ENCODE data around the gene CYB5RL.
"Not testable (repeated sequence)": the region's sequence is repeated elsewhere in the genome, so short reads cannot be mapped to it uniquely, and the experiment has no call there.

CYB5RL gene

GRCh38 chr1:54171606-54172005 lies 28.2 kb downstream of the CYB5RL start:
- Histone ChIP-seq H3K4me1 (ENCODE audit: control insufficient read depth, insufficient read depth, low read length, unreplicated experiment) (peaks cover 10% of the 10 kb centered on the region), H3K4me3 (ENCODE audit: low read depth, low read length) (no peak overlapping the region), H2AFZ (ENCODE audit: low read length, unreplicated experiment) (no peak overlapping the region), H3K36me3 (ENCODE audit: insufficient read depth, low read length) (no peaks in the 10 kb centered on the region), H3K27me3 (ENCODE audit: insufficient read depth, low read length) (no peaks in the 10 kb centered on the region), H3K79me2 (ENCODE audit: control insufficient read depth, insufficient read depth, low read length, unreplicated experiment) (no peaks in the 10 kb centered on the region), H3K27ac (ENCODE audit: low read depth, low read length) (no peak overlapping the region)

- H3K79me2 ChIP-seq (ENCODE audit: control insufficient read depth, insufficient read depth, low read length, unreplicated experiment), result no peaks in the 10 kb centered on the region
- no peaks in the 10 kb centered on the region for H3K27me3 ChIP-seq (ENCODE audit: insufficient read depth, low read length)
- no peaks in the 10 kb centered on the region for H3K36me3 ChIP-seq (ENCODE audit: insufficient read depth, low read length)
- H3K4me3 ChIP-seq (ENCODE audit: low read depth, low read length), result no peak overlapping the region
- peaks cover 10% of the 10 kb centered on the region for H3K4me1 ChIP-seq (ENCODE audit: control insufficient read depth, insufficient read depth, low read length, unreplicated experiment)
- no peak overlapping the region for H3K27ac ChIP-seq (ENCODE audit: low read depth, low read length)
- H2AFZ ChIP-seq (ENCODE audit: low read length, unreplicated experiment), result no peak overlapping the region
Observed at GRCh38 chr1:54171016-54171415, 28.8 kb downstream of the CYB5RL start.

- Histone ChIP-seq H3K4me1 (ENCODE audit: control insufficient read depth, insufficient read depth, low read length, unreplicated experiment) (peaks cover 10% of the 10 kb centered on the region), H3K27ac (ENCODE audit: low read depth, low read length) (no peak overlapping the region), H3K27me3 (ENCODE audit: insufficient read depth, low read length) (no peaks in the 10 kb centered on the region), H3K79me2 (ENCODE audit: control insufficient read depth, insufficient read depth, low read length, unreplicated experiment) (no peaks in the 10 kb centered on the region), H3K4me3 (ENCODE audit: low read depth, low read length) (no peak overlapping the region), H2AFZ (ENCODE audit: low read length, unreplicated experiment) (no peak overlapping the region), H3K36me3 (ENCODE audit: insufficient read depth, low read length) (no peaks in the 10 kb centered on the region)
Observed at GRCh38 chr1:54169068-54169467, 30.8 kb downstream of the CYB5RL start.

GRCh38 chr1:54168206-54168965 lies 31.4 kb downstream of the CYB5RL start:
- H3K79me2 ChIP-seq (ENCODE audit: control insufficient read depth, insufficient read depth, low read length, unreplicated experiment), result no peaks in the 10 kb centered on the region
- H2AFZ ChIP-seq (ENCODE audit: low read length, unreplicated experiment), result no peak overlapping the region
- H3K27me3 ChIP-seq (ENCODE audit: insufficient read depth, low read length), result no peaks in the 10 kb centered on the region
- no peaks in the 10 kb centered on the region for H3K36me3 ChIP-seq (ENCODE audit: insufficient read depth, low read length)
- H3K4me1 ChIP-seq (ENCODE audit: control insufficient read depth, insufficient read depth, low read length, unreplicated experiment), result peaks cover 10% of the 10 kb centered on the region
- H3K4me3 ChIP-seq (ENCODE audit: low read depth, low read length), result no peak overlapping the region
- H3K27ac ChIP-seq (ENCODE audit: low read depth, low read length), result no peak overlapping the region

GRCh38 chr1:54167422-54168139 lies 32.2 kb downstream of the CYB5RL start:
- no peaks in the 10 kb centered on the region for H3K79me2 ChIP-seq (ENCODE audit: control insufficient read depth, insufficient read depth, low read length, unreplicated experiment)
- peaks cover 10% of the 10 kb centered on the region for H3K4me1 ChIP-seq (ENCODE audit: control insufficient read depth, insufficient read depth, low read length, unreplicated experiment)
- H3K27me3 ChIP-seq (ENCODE audit: insufficient read depth, low read length), result no peaks in the 10 kb centered on the region
- no peaks in the 10 kb centered on the region for H3K36me3 ChIP-seq (ENCODE audit: insufficient read depth, low read length)
- H3K4me3 ChIP-seq (ENCODE audit: low read depth, low read length), result no peak overlapping the region
- no peak overlapping the region for H3K27ac ChIP-seq (ENCODE audit: low read depth, low read length)
- no peak overlapping the region for H2AFZ ChIP-seq (ENCODE audit: low read length, unreplicated experiment)

GRCh38 chr1:54166357-54166756 lies 33.5 kb downstream of the CYB5RL start:
- not testable (repeated sequence) for H3K27me3 ChIP-seq (ENCODE audit: insufficient read depth, low read length); H2AFZ ChIP-seq (ENCODE audit: low read length, unreplicated experiment); H3K79me2 ChIP-seq (ENCODE audit: control insufficient read depth, insufficient read depth, low read length, unreplicated experiment); H3K36me3 ChIP-seq (ENCODE audit: insufficient read depth, low read length); H3K4me3 ChIP-seq (ENCODE audit: low read depth, low read length); H3K27ac ChIP-seq (ENCODE audit: low read depth, low read length); H3K4me1 ChIP-seq (ENCODE audit: control insufficient read depth, insufficient read depth, low read length, unreplicated experiment)

GRCh38 chr1:54165146-54165545 lies 34.7 kb downstream of the CYB5RL start:
- H3K27ac ChIP-seq (ENCODE audit: low read depth, low read length), result no peak overlapping the region
- H3K79me2 ChIP-seq (ENCODE audit: control insufficient read depth, insufficient read depth, low read length, unreplicated experiment), result no peaks in the 10 kb centered on the region
- H3K4me1 ChIP-seq (ENCODE audit: control insufficient read depth, insufficient read depth, low read length, unreplicated experiment), result peaks cover 10% of the 10 kb centered on the region
- H3K4me3 ChIP-seq (ENCODE audit: low read depth, low read length), result no peak overlapping the region
- H2AFZ ChIP-seq (ENCODE audit: low read length, unreplicated experiment), result no peak overlapping the region
- no peaks in the 10 kb centered on the region for H3K36me3 ChIP-seq (ENCODE audit: insufficient read depth, low read length)
- no peaks in the 10 kb centered on the region for H3K27me3 ChIP-seq (ENCODE audit: insufficient read depth, low read length)

- no peak overlapping the region for H3K27ac ChIP-seq (ENCODE audit: low read depth, low read length)
- H3K27me3 ChIP-seq (ENCODE audit: insufficient read depth, low read length), result no peaks in the 10 kb centered on the region
- no peaks in the 10 kb centered on the region for H3K36me3 ChIP-seq (ENCODE audit: insufficient read depth, low read length)
Observed at GRCh38 chr1:54163573-54163972, 36.3 kb downstream of the CYB5RL start.

GRCh38 chr1:54163051-54163450 lies 36.8 kb downstream of the CYB5RL start:
- H3K27ac ChIP-seq (ENCODE audit: low read depth, low read length), result no peak overlapping the region

More at GRCh38 chr1:54163573-54163972, 36.3 kb downstream of the CYB5RL start:
- no peaks in the 10 kb centered on the region for H3K79me2 ChIP-seq (ENCODE audit: control insufficient read depth, insufficient read depth, low read length, unreplicated experiment)
- H3K4me1 ChIP-seq (ENCODE audit: control insufficient read depth, insufficient read depth, low read length, unreplicated experiment), result peaks cover 10% of the 10 kb centered on the region
- H2AFZ ChIP-seq (ENCODE audit: low read length, unreplicated experiment), result no peak overlapping the region
- H3K4me3 ChIP-seq (ENCODE audit: low read depth, low read length), result no peak overlapping the region

GRCh38 chr1:54161495-54162168 lies 38.2 kb downstream of the CYB5RL start:
- H3K27ac ChIP-seq (ENCODE audit: low read depth, low read length), result no peak overlapping the region
- peaks cover 11% of the 10 kb centered on the region for H3K4me1 ChIP-seq (ENCODE audit: control insufficient read depth, insufficient read depth, low read length, unreplicated experiment)
- no peak overlapping the region for H2AFZ ChIP-seq (ENCODE audit: low read length, unreplicated experiment)
- H3K36me3 ChIP-seq (ENCODE audit: insufficient read depth, low read length), result no peaks in the 10 kb centered on the region
- no peaks in the 10 kb centered on the region for H3K27me3 ChIP-seq (ENCODE audit: insufficient read depth, low read length)
- H3K79me2 ChIP-seq (ENCODE audit: control insufficient read depth, insufficient read depth, low read length, unreplicated experiment), result no peaks in the 10 kb centered on the region
- H3K4me3 ChIP-seq (ENCODE audit: low read depth, low read length), result no peak overlapping the region

More at GRCh38 chr1:54163051-54163450, 36.8 kb downstream of the CYB5RL start:
- H2AFZ ChIP-seq (ENCODE audit: low read length, unreplicated experiment), result no peak overlapping the region
- no peak overlapping the region for H3K4me3 ChIP-seq (ENCODE audit: low read depth, low read length)
- no peaks in the 10 kb centered on the region for H3K79me2 ChIP-seq (ENCODE audit: control insufficient read depth, insufficient read depth, low read length, unreplicated experiment)
- peaks cover 14% of the 10 kb centered on the region for H3K4me1 ChIP-seq (ENCODE audit: control insufficient read depth, insufficient read depth, low read length, unreplicated experiment)
- H3K36me3 ChIP-seq (ENCODE audit: insufficient read depth, low read length), result no peaks in the 10 kb centered on the region
- no peaks in the 10 kb centered on the region for H3K27me3 ChIP-seq (ENCODE audit: insufficient read depth, low read length)

Data from ACC112 (cell line).